Left ventricle myocardium superior (tissue), 1 donor: ENCODE measurements around the gene CASKIN1. TPM values are rescaled to one million over a fixed set of nuclear protein-coding genes. Genes with fewer than 3 reads are reported as not detected.

ENCODE experiments used
- microRNA-seq: library from miRNA; unstranded; fragments of <30 nt; microRNA quantifications from one replicate; pipeline ENCODE4 v1.2.0, GENCODE V29; 2020; ENCODE audit warnings: borderline number of aligned reads
- total RNA-seq: library from RNA; stranded (reverse); fragmentation: NEBNext Ultra II Directional; extraction: Animal tissue kit (Norgen Biotek cat#: 25700); gene quantifications from one replicate; pipeline ENCODE4 v1.2.1, GENCODE V29; 2021
- donor health status: DM: no; HTN: yes; CAD: no; lungs with severe emphysema.

The CASKIN1 gene
- total RNA-seq, 1 donor from 2014 or later = 9.2 TPM

Small RNA genes lying within 50 kb of the gene (microRNA-seq; reads per million reads assigned to microRNA genes)
- gene MIR3180-5 = not detected
- gene MIR4516 = not detected

Other genes starting within 250 kb of the CASKIN1 start
- gene RPL3L, start 241.9 kb downstream of the CASKIN1 start, total RNA-seq = 315 TPM
- 769 TPM for gene NDUFB10, start 237.1 kb downstream of the CASKIN1 start, total RNA-seq
- 788 TPM for gene RPS2, start 231.8 kb downstream of the CASKIN1 start, total RNA-seq
- not detected for gene RNF151, start 229.7 kb downstream of the CASKIN1 start, total RNA-seq
- 24.4 TPM for gene TBL3, start 224.6 kb downstream of the CASKIN1 start, total RNA-seq
- not detected for gene NOXO1, start 215.1 kb downstream of the CASKIN1 start, total RNA-seq
- 32.2 TPM for gene GFER, start 212.4 kb downstream of the CASKIN1 start, total RNA-seq
- gene SYNGR3, start 206.6 kb downstream of the CASKIN1 start, total RNA-seq = 1.0 TPM
- gene ZNF598, start 186.8 kb downstream of the CASKIN1 start, total RNA-seq = 16.0 TPM
- gene NPW, start 176.8 kb downstream of the CASKIN1 start, total RNA-seq = not detected
- gene NHERF2, start 169.7 kb downstream of the CASKIN1 start, total RNA-seq = 235 TPM
- gene NTHL1, start 148.8 kb downstream of the CASKIN1 start, total RNA-seq = 22.7 TPM
- gene TSC2, start 148.6 kb downstream of the CASKIN1 start, total RNA-seq = 83.0 TPM
- 92.9 TPM for gene PKD1, start 60.7 kb downstream of the CASKIN1 start, total RNA-seq
- 1.7 TPM for gene RAB26, start 48.0 kb downstream of the CASKIN1 start, total RNA-seq
- gene TRAF7, start 40.8 kb downstream of the CASKIN1 start, total RNA-seq = 21.4 TPM
- 29.9 TPM for gene MLST8, start 8.8 kb upstream of the CASKIN1 start, total RNA-seq
- gene BRICD5, start 14.3 kb upstream of the CASKIN1 start, total RNA-seq = 10.0 TPM
- 42.4 TPM for gene PGP, start 18.2 kb upstream of the CASKIN1 start, total RNA-seq
- 14.2 TPM for gene E4F1, start 27.0 kb upstream of the CASKIN1 start, total RNA-seq
- gene DNASE1L2, start 39.8 kb upstream of the CASKIN1 start, total RNA-seq = 0.47 TPM
- 225 TPM for gene ECI1, start 55.0 kb upstream of the CASKIN1 start, total RNA-seq
- 113 TPM for gene RNPS1, start 71.5 kb upstream of the CASKIN1 start, total RNA-seq
- gene ABCA3, start 144.1 kb upstream of the CASKIN1 start, total RNA-seq = 7.7 TPM
- gene CCNF, start 232.8 kb upstream of the CASKIN1 start, total RNA-seq = 1.1 TPM